Osteocyte (in vitro differentiated cells): Measurements from ENCODE around the gene FARS2. TPM values are rescaled to one million over a fixed set of nuclear protein-coding genes. Genes with fewer than 3 reads are reported as not detected.

ENCODE experiments used
- DNase-seq: peaks from one replicate; pipeline ENCODE4 v3.0.0; 2021; ENCODE audit warnings: mixed read lengths; ENCODE audit not compliant: unreplicated experiment; ENCODE audit errors: extremely low spot score
- H3K27ac Mint-ChIP-seq: one replicate; pipeline ENCODE4 v1.8.0; 2021; ENCODE audit warnings: mild to moderate bottlenecking, mixed read lengths; ENCODE audit not compliant: unreplicated experiment
- H3K27me3 Mint-ChIP-seq: one replicate; pipeline ENCODE4 v1.8.0; 2021; ENCODE audit warnings: mixed read lengths; ENCODE audit not compliant: unreplicated experiment
- H3K36me3 Mint-ChIP-seq: one replicate; pipeline ENCODE4 v1.8.0; 2021; ENCODE audit warnings: mixed read lengths; ENCODE audit not compliant: unreplicated experiment
- H3K4me1 Mint-ChIP-seq: one replicate; pipeline ENCODE4 v1.8.0; 2021; ENCODE audit warnings: mixed read lengths; ENCODE audit not compliant: unreplicated experiment
- H3K4me3 Mint-ChIP-seq: one replicate; pipeline ENCODE4 v1.8.0; 2021; ENCODE audit warnings: mild to moderate bottlenecking, moderate library complexity, mixed read lengths; ENCODE audit not compliant: unreplicated experiment
- H3K9me3 Mint-ChIP-seq: one replicate; pipeline ENCODE4 v1.8.0; 2021; ENCODE audit warnings: mixed read lengths; ENCODE audit not compliant: unreplicated experiment
- total RNA-seq: library from RNA; stranded (reverse); gene quantifications from 2 replicates; pipeline ENCODE4 v1.2.1, GENCODE V29; 2021
- TF ChIP-seq, protein P1 (sequence below): fragments of 200-600 bp; sonication (generic); IDR thresholded peaks from 2 replicates; pipeline ENCODE4 v1.5.0; 2021; ENCODE audit warnings: antibody characterized with exemption, mild to moderate bottlenecking, moderate library complexity

Gene FARS2
- total RNA-seq, 1 donor from 2014 or later, result 17.4 TPM

DNA sequence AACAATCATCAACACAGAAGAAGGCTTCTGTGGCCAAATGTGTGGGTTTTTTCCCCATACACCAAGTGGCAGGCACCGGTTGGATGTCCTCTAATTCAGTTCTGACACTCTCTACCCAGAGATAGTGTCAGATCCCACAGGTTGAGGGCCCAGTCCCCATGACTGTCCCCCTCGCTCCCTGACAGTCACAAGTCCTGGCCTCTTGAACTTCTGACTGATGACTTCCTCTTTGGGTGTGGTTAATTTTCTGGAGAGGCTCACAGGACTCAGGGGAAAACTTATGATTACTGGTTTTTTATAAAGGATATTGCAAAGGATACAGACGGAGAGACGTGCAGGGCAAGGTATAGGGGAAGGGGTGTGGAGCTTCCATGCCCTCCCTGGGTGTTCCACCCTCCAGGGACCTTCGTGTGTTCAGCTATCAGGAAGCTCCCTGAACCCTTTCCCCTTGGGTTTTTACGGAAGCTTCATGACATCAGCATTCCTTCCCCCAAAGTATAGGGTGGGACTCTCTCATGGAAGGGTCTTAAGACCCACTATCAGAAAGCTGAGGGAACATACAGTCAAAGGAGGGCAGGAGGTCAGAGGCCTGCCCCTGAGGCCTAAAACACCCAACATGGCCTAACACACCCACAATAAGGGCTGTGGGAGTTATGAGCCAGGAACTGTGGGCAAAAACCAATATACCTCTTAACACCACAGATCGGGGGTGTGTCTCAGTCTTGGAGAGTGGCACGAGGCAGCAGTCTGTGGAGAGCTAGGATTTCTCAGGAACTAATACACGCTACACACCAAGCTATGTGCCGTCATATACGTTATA lies 33.3 kb downstream of the FARS2 start:
- H3K36me3 Mint-ChIP-seq, result peaks cover 2% of the 10 kb centered on the region
- H3K4me1 Mint-ChIP-seq, result peaks cover 9% of the 10 kb centered on the region
- TF ChIP-seq, protein P1, sequence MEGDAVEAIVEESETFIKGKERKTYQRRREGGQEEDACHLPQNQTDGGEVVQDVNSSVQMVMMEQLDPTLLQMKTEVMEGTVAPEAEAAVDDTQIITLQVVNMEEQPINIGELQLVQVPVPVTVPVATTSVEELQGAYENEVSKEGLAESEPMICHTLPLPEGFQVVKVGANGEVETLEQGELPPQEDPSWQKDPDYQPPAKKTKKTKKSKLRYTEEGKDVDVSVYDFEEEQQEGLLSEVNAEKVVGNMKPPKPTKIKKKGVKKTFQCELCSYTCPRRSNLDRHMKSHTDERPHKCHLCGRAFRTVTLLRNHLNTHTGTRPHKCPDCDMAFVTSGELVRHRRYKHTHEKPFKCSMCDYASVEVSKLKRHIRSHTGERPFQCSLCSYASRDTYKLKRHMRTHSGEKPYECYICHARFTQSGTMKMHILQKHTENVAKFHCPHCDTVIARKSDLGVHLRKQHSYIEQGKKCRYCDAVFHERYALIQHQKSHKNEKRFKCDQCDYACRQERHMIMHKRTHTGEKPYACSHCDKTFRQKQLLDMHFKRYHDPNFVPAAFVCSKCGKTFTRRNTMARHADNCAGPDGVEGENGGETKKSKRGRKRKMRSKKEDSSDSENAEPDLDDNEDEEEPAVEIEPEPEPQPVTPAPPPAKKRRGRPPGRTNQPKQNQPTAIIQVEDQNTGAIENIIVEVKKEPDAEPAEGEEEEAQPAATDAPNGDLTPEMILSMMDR, result no peak
- no peak overlapping the region for H3K4me3 Mint-ChIP-seq
- H3K9me3 Mint-ChIP-seq, result no peaks in the 10 kb centered on the region
- H3K27me3 Mint-ChIP-seq, result no peaks in the 10 kb centered on the region
- H3K27ac Mint-ChIP-seq, result no peak overlapping the region
- DNase-seq, result no peak

DNA sequence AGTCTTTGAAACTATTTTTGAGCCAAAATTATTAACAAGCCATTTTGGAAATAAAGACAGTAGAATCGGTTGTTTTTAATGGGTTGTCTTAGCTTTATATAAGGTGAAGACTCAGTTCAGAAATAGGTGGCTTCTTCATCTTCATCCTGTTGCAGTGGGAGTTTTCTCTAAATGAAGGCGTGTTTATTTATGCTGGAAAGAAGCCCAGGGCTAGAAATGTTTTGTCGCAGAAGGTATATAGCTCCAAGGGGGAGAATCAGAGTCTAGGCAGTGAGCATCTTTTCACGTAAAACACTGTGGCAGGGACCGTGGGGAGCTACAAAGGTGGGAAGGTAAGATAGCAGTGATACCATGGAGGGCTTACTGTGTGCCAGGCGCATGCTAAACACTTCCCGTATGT lies 34.3 kb downstream of the FARS2 start:
- Mint-ChIP-seq H3K27ac (no peak overlapping the region), H3K4me3 (no peak overlapping the region), H3K9me3 (no peaks in the 10 kb centered on the region), H3K36me3 (peaks cover 2% of the 10 kb centered on the region), H3K4me1 (peaks cover 9% of the 10 kb centered on the region), H3K27me3 (no peaks in the 10 kb centered on the region)
- TF ChIP-seq, protein P1, result no peak
- no peak for DNase-seq

DNA sequence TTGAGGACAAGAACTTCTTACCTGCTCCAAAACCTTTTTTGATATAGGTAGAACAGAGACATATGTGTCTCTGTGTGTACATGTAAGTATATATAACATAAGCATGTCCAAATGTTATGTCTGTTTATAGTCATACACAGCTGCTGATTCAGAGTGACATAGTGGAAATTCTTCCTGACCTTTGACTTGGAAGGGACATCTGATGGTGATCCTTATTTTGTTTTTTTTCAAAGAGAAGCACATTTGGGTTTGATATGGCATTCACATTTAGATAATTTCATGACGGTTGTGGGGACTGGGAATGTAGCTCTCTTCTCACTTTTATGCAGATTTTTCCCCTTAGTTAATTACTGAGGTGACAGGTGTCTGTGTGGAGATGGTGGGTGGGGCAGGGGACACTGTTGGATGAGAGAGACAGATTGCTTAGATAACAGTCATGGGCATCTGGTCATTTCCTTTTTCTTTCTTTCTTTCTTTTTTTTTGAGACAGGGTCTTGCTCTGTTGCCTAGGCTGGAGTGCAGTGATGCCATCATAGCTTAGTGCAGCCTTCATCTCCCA lies 39.0 kb downstream of the FARS2 start:
- Mint-ChIP-seq H3K36me3 (peaks cover 2% of the 10 kb centered on the region), H3K27ac (no peak overlapping the region), H3K9me3 (no peaks in the 10 kb centered on the region), H3K4me3 (no peak overlapping the region), H3K27me3 (no peaks in the 10 kb centered on the region), H3K4me1 (peaks cover 5% of the 10 kb centered on the region)
- DNase-seq, result no peak
- TF ChIP-seq, protein P1, result no peak

DNA sequence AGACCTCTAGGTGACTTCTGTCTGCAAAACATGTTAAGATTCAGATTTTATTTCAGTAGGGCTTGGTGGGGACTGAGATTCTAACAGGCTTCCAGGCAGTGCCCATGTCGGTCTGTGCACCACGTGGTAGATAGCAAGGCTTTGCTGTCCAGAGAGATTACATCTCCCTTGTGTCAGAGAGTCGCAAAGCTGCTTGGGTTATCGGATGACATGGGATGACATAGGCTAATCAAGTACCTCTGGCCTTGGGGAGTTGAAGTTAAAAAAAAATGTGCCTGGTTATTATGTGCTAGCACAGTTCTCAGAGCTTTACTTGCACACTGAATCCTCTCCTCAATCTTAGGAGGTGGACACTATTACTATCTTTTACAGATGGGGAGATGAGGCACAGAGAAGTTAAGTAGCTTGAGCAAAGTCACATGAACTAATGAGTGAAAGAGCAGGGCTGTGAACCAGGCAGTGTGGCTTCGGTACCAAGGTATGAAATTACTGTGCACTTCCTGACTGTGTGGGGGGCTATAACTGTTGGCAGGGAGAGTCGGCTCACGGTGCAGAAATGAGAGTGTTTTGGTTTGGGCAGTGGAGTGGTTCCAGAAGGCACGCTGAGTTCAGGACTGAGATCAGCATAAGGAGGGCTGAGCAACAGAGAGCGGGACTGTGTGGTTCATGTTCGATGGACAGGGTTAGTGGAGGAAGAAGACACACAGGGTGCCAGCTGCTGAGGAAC lies 41.1 kb downstream of the FARS2 start:
- Mint-ChIP-seq H3K36me3 (peaks cover 2% of the 10 kb centered on the region), H3K4me1 (no peaks in the 10 kb centered on the region), H3K27me3 (no peaks in the 10 kb centered on the region), H3K4me3 (no peak overlapping the region), H3K9me3 (no peaks in the 10 kb centered on the region), H3K27ac (no peak overlapping the region)
- TF ChIP-seq, protein P1, result no peak
- no peak for DNase-seq
